GM12874 (cell line): ENCODE data around the gene KICS2.

ENCODE experiments used
- TF ChIP-seq, protein P1 (sequence below): IDR thresholded peaks from 2 replicates; pipeline ENCODE4 v1.5.1; 2011; ENCODE audit warnings: low read depth, mild to moderate bottlenecking, control low read depth, low read length, moderate library complexity; ENCODE audit not compliant: insufficient read depth

The KICS2 gene

GRCh38 chr12:64173456-64173855, 48.6 kb downstream of the KICS2 start:
- TF ChIP-seq, protein P1, sequence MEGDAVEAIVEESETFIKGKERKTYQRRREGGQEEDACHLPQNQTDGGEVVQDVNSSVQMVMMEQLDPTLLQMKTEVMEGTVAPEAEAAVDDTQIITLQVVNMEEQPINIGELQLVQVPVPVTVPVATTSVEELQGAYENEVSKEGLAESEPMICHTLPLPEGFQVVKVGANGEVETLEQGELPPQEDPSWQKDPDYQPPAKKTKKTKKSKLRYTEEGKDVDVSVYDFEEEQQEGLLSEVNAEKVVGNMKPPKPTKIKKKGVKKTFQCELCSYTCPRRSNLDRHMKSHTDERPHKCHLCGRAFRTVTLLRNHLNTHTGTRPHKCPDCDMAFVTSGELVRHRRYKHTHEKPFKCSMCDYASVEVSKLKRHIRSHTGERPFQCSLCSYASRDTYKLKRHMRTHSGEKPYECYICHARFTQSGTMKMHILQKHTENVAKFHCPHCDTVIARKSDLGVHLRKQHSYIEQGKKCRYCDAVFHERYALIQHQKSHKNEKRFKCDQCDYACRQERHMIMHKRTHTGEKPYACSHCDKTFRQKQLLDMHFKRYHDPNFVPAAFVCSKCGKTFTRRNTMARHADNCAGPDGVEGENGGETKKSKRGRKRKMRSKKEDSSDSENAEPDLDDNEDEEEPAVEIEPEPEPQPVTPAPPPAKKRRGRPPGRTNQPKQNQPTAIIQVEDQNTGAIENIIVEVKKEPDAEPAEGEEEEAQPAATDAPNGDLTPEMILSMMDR, result no peak
